ENCODE results near the gene CCDC81.
"Not testable (repeated sequence)": the region's sequence is repeated elsewhere in the genome, so short reads cannot be mapped to it uniquely, and the experiment has no call there.

Gene CCDC81

DNA sequence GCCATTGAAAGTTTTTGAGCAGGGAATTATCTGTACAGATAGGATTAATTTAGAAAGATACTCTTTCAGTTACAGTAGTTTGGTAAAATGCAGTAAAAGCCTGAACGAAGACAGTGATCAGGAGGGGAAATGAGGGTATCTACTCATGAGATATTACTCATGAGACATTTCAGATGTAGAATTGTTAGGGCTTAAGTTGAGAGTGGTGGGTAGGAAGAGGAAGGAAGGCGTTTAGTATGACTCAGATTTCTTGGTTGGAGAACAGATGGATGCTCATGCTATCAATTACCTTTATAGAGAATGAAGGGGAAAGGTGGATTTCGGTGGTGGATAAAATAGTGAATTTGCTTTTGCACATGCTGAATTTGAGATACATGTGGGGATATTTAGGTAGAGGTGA lies 15.8 kb downstream of the CCDC81 start:
- DNase-seq = no peak

DNA sequence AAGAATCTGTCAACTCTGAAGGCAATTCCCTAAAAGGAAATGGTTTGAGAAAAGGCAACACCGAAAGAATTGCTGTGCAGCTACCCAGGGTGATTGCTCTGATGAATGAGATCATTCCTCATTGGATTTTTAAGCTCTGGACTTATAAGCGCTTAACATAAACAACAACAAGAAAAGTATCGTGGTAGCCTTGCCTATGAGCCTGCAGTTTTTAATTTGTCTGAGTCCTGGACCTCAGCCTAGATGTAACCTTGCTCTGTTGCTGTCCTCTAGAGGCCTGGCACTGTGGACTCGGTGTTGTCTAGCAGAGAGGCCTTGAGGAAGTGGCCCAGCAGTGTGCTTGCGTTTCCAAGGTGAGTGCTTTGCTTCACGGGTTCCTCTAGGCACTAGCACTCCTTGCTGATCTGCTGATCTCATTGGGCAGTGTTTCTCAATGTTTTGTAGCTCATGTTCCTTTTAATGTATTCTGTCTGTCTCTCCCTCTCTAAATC lies 20.4 kb downstream of the CCDC81 start:
- DNase-seq = no peak

DNA sequence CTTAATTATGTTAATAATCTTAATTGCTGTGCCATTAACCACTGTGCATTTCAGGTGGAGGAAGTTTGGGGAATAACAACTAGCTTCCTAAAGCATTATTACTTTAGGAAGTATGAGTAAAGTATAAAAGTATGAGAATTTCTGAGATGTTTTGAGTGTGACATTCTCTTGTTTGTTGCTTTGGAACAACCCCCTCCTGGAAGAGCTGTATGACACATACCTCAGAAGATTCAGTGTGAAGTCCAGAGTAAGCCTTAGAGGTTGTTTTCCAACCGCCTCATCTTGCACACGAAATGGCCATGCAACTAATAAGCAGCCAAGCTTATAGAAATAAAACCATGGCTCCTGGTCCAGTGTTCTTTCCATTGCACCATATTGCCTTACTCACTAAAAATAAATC lies 21.7 kb downstream of the CCDC81 start:
- no peak for DNase-seq

DNA sequence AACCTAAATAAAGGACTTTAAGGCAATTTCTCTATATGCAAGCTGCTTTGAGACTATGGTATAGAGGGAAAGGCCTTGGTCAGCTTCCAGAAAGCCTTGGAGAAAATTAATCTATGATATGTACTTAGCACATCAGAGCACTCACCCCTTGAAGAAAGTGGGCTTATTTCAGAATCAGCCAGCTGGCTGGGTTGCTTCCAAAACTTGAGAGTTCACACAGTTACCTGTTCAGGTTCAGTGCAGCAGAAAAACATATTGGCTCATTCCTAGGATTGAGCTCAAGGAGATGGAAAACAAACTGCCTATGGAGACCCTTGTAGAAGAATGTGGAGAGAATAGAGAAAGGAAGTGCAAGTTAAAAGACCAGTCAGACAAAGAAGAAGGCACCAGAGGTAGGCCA lies 22.7 kb downstream of the CCDC81 start:
- no peak for DNase-seq

DNA sequence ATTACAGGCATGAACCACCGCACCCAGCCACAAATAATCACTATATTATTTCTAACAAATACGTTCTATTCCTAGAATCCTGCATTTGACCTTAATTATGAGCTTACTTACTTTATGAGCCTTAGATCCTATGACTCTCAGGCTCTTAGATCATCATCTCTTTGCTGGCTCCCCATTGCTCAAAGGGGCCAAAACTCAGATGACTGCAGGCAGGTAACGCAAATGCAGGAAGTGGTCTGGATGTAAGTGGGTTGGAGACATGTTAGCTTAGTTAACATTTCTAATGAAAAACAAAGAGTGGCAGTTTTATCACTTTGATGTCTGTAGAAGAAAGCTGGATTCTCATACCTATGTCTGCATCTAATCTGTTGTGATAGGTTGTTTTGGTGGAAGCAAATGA lies 23.4 kb downstream of the CCDC81 start:
- DNase-seq = no peak

DNA sequence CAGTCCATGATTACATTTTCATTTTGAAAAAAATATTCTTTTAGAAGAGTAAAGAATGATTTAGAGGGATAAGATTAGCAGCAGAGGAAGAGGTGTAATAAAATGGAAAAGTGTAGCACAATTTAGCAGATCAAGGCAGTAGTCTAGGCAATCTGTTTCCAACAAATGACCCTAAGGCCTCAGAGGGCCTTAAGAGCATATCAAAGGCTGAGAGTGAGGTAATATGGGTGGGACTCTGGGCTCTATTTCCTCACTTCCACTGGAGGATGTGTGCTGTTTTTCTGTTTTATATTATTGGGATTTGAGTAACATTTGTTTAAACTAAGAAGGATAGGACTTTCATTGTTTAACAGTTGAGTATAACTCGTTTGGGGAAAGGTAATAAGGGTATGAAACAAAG lies 28.8 kb downstream of the CCDC81 start:
- no peak for DNase-seq

DNA sequence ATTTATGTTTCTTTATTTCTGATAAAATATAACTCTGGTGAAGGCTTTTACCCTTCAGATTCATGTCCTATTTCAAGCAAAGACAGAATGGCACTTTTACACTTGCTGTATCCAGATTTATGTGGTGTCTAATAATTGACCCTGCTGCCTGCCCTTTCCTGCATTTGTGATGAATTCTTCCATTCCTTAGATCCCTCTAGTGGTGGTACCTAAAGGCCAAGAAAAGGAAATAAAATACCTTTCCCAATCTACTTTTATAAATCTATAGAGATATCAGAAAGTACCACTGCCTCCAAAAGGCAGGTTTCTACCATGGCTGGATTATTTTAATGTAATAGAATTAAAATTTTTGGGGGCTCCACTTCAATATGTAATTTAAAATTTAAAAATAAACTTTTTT lies 34.2 kb downstream of the CCDC81 start:
- DNase-seq = no peak

DNA sequence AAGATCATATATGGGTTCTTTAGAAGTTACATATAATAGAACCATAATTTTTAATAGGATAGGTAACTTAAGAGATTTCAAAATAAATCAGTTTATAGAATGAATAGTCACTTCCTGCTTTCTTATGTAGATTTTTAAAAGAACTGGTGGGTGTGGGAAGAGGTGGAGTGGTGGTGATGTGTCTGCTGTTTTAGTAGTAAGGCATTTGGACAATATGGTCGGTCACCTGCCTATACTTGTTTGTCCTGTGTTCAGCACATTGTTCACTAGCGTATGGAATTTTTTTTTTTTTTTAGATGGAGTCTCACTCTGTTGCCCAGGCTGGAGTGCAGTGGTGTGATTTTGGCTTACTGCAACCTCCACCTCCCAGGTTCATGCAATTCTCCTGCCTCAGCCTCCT lies 39.3 kb downstream of the CCDC81 start:
- no peak for DNase-seq

DNA sequence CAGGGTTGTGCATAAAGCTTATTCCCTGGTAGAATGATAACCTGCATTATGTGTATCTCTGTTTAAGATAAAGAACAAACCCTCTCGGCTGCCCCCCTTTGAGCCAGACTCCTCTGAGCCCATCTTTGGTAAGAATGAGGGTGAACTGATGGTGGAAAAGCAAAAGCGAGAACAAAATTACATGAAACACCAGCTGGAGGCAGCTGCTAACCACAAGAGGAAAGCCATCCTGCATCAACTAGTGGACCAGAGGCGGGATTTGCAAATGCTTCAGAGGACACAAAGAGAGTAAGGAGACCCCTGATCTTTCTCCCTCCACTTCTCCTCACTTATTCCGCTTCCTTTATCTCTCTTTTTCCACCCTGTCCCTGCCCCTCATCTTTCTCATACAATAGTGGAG lies 40.3 kb downstream of the CCDC81 start:
- DNase-seq = no peak

DNA sequence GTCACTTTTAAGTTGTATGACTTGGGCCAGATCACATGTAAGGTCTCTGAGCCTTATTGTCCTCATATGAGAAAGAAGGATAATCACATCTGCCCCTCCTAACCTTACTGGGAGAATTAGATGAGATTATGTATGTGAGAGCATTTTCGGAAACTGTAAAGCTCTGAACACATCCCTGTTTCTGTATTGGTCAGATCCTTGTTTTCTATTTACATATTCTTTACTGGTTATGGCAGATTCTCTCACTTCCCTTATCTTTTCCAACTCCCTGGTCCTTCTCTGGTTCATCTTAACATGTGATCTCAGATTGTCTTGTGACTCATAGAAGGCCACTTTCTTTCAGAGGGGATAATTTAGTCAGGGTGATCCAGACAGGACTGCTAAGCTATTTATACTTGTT lies 41.8 kb downstream of the CCDC81 start:
- DNase-seq = no peak

DNA sequence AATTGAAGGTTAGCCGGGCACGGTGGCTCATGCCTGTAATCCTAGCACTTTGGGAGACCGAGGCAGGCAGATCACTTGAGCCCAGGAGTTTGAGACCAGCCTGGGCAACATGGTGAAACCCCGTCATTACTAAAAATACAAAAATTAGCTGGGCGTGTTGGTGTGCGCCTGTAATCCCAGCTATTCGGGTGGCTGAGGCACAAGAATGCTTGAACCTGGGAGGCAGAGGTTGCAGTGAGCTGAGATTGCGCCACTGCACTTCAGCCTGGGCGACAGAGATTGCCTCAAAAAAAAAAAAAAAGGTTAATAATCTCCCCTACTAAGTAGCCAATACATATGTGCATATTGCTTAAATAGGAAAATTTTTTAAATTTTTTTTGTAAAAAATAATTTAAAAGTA lies 42.3 kb downstream of the CCDC81 start:
- DNase-seq = not testable (repeated sequence)

DNA sequence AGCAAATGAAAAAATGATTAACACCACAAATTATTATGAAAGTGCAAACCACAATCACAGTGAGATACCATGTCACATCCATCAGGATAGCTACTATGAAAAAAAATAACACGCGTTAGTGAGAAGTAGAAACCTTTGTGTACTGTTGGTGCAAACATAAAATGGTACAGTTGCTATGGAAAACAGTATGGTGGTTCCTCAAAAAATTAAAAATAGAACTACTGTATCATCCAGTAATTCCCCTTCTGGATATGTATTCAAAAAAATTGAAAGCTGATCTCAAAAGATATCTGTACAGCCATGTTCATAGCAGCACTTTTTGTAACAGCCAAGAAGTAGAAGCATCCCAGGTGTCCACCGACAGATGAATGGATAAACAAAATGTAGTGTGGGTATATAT lies 43.4 kb downstream of the CCDC81 start:
- DNase-seq = no peak

DNA sequence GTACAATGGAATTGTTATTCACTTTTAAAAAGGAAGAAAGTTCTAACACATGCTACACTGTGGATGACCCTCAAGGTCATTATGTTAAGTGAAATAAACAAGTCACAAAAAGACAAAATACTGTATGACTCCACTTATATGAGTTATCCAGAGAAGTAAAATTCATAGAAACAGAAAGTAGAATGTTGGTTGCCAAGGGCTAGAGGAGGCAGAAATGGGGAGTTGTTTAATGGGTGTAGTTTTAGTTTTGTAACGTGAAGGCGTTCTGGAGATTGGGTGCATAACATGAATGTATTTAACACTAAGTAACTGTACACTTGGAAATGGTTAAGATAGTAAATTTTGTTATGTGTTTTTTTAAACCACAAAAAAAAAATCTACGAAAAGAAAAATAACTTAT lies 43.8 kb downstream of the CCDC81 start:
- no peak for DNase-seq

DNA sequence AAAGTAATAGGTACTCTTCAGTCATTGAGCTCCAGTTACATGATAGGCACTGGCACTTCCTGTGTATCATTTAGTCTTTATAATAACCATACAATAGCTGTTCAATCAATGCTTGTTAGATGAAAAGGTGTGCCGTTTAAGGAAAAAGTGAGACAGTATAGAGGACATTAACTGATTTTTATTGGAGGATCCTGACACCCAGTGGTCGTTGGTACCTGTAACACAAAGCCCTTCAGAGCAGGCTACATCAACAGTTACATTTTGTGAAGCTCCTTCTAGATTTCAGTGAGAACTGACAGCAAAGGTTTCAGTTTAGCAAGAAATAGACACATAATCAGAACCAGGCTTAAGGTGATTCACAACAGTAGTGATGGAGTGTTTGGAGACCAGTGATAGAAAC lies 44.2 kb downstream of the CCDC81 start:
- DNase-seq = no peak

DNA sequence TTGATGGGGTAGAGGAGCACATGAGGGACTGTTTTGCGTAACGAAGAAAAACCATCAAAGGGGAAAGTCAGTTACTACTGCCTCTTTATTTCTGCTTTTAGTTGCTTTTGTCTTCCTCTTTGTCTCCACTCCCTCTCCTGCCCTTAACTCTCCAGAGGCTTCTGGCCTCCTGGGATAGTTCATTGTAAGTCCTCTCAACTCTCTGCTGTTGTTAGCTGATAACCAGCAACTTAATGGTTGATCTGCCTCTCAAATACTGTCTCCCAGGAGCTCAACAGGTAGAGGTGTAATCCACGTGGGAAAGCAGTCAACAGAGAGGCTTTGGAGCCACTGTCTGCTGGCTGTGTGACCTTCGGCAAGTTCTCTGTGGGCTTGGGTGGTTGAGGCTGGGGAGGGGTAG lies 47.3 kb downstream of the CCDC81 start:
- DNase-seq = no peak

DNA sequence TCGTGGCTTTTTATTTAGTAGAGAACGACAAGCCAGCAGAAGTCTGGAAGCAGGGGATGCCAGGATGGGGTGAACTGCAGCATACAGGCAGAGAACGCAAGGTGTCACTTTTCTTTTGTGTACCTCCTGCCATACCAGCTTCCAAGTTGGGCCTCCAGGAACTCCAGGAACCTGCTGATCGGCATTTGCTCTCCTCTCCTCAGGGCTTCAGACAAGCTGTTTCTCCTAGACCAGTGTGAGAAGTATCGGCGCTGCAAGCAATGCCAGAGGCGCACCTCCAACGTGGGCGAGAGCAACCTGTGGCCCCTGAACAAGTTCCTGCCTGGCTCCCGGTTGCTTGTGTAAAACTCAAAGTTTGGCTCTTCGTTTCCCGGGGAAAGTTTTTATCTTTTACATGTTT lies 47.7 kb downstream of the CCDC81 start:
- DNase-seq = no peak

DNA sequence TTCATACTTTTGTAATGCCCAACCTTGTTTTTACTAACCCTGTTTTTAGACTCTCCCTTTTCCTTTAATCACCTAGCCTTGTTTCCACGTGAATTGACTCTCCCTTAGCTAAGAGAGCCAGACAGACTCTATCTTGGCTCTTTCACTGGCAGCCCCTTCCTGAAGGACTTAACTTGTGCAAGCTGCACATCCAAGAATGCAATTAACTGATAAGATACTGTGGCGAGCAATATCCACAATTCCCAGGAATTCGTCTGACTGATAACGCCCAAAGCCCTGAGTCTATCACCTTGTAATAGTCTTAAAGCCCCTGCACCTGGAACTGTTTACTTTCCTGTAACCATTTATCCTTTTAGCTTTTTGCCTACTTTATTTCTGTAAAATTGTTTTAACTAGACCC lies 48.8 kb downstream of the CCDC81 start:
- not testable (repeated sequence) for DNase-seq

DNA sequence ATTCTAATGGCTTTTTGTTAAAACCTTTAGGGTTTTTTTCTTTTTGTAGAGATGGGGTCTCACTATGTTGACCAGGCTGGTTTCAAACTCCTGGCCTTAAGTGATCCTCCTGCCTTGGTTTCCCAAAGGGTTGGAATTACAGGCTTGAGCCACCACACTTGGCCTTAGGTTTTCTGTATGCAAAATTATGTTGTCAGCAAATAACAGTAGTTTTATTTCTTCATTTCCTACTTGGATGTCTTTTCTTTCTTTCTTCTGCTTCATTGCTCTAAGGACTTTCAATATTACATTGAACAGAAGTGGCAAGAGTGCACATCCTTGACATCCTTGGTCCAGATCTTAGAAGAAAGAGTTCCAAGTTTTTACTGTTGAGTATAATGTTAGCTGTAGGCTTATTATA lies 52.8 kb downstream of the CCDC81 start:
- no peak for DNase-seq

DNA sequence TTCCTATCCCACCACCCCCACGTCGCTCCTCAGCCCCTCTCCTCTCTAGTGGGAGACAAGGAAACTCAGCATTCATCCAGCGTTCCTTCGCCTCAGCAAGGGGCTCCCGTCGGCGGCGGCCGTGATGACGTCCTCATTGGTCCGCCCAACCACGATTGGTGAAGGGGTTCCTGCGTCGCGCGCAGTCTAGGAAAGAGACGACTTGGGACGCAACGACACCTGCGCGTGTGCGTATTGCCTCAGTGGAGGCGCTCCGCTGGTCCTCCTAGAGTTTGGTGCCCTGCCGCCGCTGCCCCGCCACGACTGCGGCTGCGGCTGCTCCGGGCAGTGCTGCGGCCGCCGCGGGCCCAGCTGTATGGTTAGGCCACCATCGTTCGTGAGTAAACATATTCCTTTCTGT lies 56.6 kb downstream of the CCDC81 start:
- no peak for DNase-seq

DNA sequence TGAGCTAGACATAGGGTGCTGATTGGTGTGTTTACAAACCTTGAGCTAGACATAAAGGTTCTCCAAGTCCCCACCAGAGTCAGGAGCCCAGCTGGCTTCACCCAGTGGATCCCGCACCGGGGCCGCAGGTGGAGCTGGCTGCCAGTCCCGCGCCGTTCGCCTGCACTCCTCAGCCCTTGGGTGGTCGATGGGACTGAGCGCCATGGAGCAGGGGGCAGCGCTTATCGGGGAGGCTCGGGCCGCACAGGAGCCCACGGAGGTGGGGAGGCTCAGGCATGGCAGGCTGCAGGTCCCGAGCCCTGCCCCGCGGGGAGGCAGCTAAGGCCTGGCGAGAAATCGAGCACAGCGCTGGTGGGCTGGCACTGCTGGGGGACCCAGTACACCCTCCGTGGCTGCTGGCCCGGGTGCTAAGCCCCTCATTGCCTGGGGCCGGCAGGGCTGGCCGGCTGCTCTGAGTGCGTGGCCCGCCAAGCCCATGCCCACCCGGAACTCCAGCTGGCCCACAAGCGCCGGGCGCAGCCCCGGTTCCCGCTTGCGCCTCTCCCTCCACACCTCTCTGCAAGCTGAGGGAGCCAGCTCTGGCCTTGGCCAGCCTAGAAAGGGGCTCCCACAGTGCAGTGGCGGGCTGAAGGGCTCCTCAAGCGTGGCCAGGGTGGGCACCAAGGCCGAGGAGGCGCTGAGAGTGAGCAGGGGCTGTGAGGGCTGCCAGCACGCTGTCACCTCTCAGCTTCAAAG lies 58.8 kb downstream of the CCDC81 start:
- DNase-seq = not testable (repeated sequence)

DNA sequence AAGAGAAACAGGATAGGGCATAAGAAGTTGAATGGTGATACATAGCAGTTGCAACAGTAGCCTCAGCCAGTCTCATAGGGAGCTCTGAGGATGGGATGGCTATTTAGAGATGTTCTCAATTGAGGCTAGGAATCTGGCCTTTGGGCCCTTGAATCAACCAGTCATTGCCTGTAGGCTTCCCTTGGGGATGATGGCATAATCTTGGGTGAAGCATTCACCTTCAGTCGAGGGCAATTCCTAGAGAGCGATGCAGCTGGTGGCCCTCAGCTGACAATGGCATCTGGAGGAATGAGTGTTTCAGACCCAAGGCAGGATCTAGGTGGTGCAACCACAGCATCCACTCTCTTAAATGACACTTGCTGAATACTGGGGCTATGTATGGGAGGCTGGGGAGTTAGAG lies 61.0 kb downstream of the CCDC81 start:
- DNase-seq = no peak

DNA sequence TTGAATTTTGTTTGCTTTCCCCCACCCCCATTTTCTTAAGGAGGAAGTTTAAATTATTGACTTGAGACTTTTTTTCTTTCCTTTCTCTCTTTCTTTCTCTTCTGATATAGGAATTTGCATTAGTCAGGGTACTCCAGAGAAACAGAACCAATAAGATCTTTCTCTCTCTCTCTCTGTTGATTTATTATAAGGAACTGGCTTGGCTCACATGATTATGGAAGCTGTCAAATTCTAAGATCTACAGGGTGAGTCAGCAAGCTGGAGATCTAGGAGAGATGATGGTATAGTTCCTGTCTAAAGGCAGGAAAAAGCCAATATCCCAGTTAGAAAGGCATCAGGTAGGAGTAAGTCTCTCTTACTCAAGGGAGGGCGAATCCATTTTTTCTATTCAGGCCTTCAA lies 64.0 kb downstream of the CCDC81 start:
- DNase-seq = no peak

DNA sequence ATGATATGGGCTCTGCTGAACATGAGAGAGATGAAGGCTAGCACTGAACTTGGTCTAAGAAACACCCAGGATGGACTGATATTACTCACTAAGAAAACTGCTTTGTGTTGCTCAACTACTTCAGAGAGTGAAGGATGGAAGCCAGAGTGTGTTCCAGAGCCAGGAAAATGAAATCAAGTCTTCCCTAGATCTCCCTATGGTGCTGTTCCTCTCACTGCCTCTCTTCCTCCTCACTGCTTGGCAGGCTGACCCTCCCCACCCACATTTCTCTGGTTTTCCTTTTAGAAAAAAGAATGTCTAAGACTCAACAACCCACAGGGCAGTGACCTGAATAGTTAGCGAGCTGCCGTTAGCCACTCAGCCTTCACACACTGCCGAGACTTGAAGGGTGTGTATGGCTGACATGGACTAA lies 65.6 kb downstream of the CCDC81 start:
- DNase-seq = no peak

DNA sequence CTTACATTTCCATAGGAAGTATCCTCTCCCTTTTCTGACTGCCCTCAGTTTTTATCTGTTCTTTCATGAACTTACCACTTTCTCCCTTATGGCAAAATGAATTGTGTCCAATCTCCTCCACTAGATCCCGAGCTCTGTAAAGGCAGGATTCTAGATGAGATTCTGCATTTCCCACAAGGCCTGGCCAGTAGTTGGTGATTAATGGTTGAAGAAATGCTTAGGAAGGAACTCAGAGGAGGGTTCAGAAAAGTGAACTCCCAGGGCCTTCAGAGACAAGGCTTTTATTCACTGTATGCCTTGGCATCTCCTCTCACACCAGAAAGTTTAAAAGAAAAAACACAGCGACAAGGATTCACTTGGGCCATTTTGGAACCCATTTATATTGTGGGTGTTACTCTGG lies 66.2 kb downstream of the CCDC81 start:
- no peak for DNase-seq

DNA sequence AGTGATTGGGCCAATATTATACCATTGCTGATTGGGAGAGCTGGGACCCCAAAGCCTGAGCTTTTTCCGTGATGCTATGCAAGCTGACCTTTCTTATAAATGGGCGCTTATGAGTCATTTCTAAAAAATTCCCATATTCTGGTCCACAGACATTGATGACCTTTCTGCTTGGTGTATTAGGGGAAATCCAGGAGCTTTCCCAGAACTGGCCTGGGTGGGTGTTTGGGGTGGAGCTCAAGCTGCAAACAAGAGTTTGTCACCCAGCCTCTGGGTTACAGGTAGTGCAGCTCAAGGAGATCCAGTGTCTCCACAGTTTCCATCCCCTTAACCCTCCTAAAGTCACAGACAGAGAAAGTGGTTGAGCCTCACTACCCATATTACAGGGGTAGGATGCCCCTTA lies 67.7 kb downstream of the CCDC81 start:
- no peak for DNase-seq

DNA sequence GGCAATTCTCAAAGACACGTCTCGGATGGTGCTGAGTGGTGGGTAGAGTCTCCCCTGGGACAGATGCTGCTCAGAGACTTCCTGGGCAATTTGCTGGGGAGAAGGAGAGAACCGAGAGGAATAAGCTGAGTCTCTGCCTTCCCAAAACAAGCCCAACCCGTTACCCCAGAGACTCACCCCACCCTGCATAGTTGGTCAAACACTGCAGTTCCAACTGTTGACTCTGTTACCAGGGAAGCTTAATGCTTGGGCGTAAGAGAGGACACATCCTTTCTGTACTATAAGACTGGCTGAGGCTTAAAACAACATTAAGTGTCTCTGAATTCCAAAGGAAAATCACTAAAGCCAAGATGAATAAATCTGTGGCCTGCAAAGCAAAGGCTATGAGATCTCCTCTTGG lies 68.1 kb downstream of the CCDC81 start:
- DNase-seq = no peak
